WI38 (cell line): ENCODE data around the gene AKAP3.

ENCODE experiments used
- H3K4me3 ChIP-seq: 2 replicates; pipeline ENCODE4 v1.5.1; 2011; ENCODE audit warnings: low read depth, mild to moderate bottlenecking, control low read depth, low read length
- CTCF ChIP-seq: IDR thresholded peaks from 2 replicates; pipeline ENCODE4 v1.5.1; 2012; ENCODE audit warnings: low read depth, mild to moderate bottlenecking, control low read depth, low read length

AKAP3 gene

GRCh38 chr12:4653691-4654090 lies 4.8 kb upstream of the AKAP3 start:
- TF ChIP-seq CTCF = no peak
- no peak overlapping the region for H3K4me3 ChIP-seq

- TF ChIP-seq CTCF = no peak
- H3K4me3 ChIP-seq = no peak overlapping the region
These were observed 4.4 kb upstream of the AKAP3 start for GRCh38 chr12:4653257-4653656.

- TF ChIP-seq CTCF = no peak
- peak overlapping the region; percentile 91 for H3K4me3 ChIP-seq
These were observed 459 bp upstream of the AKAP3 start for GRCh38 chr12:4649358-4649661.

- H3K4me3 ChIP-seq = peak overlapping the region; percentile 91
These were observed 749 bp downstream of the AKAP3 start for GRCh38 chr12:4648104-4648500.

GRCh38 chr12:4645023-4645422 lies 3.8 kb downstream of the AKAP3 start:
- TF ChIP-seq CTCF = no peak
- H3K4me3 ChIP-seq = no peak overlapping the region

More at GRCh38 chr12:4648104-4648500, 749 bp downstream of the AKAP3 start:
- TF ChIP-seq CTCF = no peak

- TF ChIP-seq CTCF = no peak
- H3K4me3 ChIP-seq = no peak overlapping the region
These were observed 5.1 kb downstream of the AKAP3 start for GRCh38 chr12:4643747-4644146.

GRCh38 chr12:4630262-4630661 lies 18.6 kb downstream of the AKAP3 start:
- H3K4me3 ChIP-seq = no peak overlapping the region
- TF ChIP-seq CTCF = no peak
